ENCODE measurements around the gene SIPA1L2. TPM values are rescaled to one million over a fixed set of nuclear protein-coding genes. Genes with fewer than 3 reads are reported as not detected.

SIPA1L2 gene
- total RNA-seq, 4 donors from 2014 or later = 17.6 to 36.4 (median 23.8) TPM

GRCh38 chr1:232644209-232644608 is 14.3 kb upstream of the SIPA1L2 start:
- no peak for TF ChIP-seq CTCF (IDR thresholded peaks at IDR 0.05; ENCODE audit: low read depth)

- no peak for TF ChIP-seq CTCF (IDR thresholded peaks at IDR 0.05; ENCODE audit: low read depth)
Observed at GRCh38 chr1:232643251-232643650, 13.3 kb upstream of the SIPA1L2 start.

GRCh38 chr1:232641507-232641906 is 11.6 kb upstream of the SIPA1L2 start:
- no peak for TF ChIP-seq CTCF (IDR thresholded peaks at IDR 0.05; ENCODE audit: low read depth)

DNA sequence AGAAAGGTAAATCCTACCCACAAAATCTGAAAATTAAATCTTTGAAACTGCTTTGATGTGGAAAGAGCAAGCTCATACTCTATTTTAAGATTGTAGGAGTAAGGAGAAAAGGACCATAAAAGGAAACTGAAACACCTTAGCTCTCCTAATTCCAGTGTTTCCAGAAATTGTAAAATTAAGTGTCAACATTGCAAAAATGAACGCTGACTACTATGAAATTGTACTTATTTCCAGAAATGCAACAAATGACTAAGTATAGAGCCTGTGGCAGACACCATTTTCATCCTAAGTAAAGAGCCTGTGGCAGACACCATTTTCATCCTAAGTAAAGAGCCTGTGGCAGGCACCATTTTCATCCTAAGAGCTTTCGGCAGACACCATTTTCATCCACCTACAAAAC is 6.9 kb upstream of the SIPA1L2 start:
- no peak for TF ChIP-seq CTCF (IDR thresholded peaks at IDR 0.05; ENCODE audit: low read depth)

GRCh38 chr1:232635778-232636356 is 5.9 kb upstream of the SIPA1L2 start:
- TF ChIP-seq CTCF (IDR thresholded peaks at IDR 0.05; ENCODE audit: low read depth) = no peak

GRCh38 chr1:232635279-232635678 is 5.3 kb upstream of the SIPA1L2 start:
- no peak for TF ChIP-seq CTCF (IDR thresholded peaks at IDR 0.05; ENCODE audit: low read depth)

DNA sequence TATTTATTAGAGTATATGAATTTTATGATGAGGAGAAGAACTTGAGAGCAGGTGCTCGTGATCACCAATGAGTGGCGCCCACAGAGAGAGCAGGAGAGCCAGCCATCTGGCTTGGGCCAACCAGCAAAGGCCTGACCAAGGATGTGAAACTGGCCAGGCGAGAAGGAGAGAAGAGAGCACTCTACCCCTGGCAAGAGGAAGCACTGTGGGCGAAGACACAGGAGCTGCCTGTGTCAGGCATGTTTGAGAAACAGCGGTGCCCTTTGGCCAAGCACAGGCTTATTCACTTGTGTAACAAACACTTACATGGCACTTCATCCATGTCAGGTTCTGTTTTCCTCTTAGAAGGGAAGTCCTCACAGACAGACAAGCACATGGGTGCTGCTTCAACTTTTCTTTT is 4.2 kb upstream of the SIPA1L2 start:
- TF ChIP-seq CTCF (IDR thresholded peaks at IDR 0.05; ENCODE audit: low read depth) = no peak

Data from subcutaneous adipose tissue (tissue), 4 donors.